CD4-positive, alpha-beta T cell treated with Interleukin-15 for 1 hour (primary cell): ENCODE measurements around the gene ERBB4.
"Not testable (repeated sequence)": the region's sequence is repeated elsewhere in the genome, so short reads cannot be mapped to it uniquely, and the experiment has no call there.

Source experiments
- DNase-seq: peaks from one replicate; pipeline ENCODE4 v3.0.0-alpha.2; 2020

ERBB4 gene

GRCh38 chr2:211664321-211664720 lies 874.3 kb downstream of the ERBB4 start:
- no peak for DNase-seq

- no peak for DNase-seq
These were observed 884.3 kb downstream of the ERBB4 start for GRCh38 chr2:211654211-211654780.

GRCh38 chr2:211652327-211652726 lies 886.3 kb downstream of the ERBB4 start:
- DNase-seq, result no peak

GRCh38 chr2:211649331-211649730 lies 889.3 kb downstream of the ERBB4 start:
- no peak for DNase-seq

- no peak for DNase-seq
These were observed 907.1 kb downstream of the ERBB4 start for GRCh38 chr2:211631503-211631902.

GRCh38 chr2:211623096-211623495 lies 915.5 kb downstream of the ERBB4 start:
- DNase-seq, result no peak

- no peak for DNase-seq
These were observed 917.6 kb downstream of the ERBB4 start for GRCh38 chr2:211620986-211621385.

- no peak for DNase-seq
These were observed 920.8 kb downstream of the ERBB4 start for GRCh38 chr2:211617803-211618202.

- no peak for DNase-seq
These were observed 927.0 kb downstream of the ERBB4 start for GRCh38 chr2:211611621-211612020.

- DNase-seq, result no peak
These were observed 927.5 kb downstream of the ERBB4 start for GRCh38 chr2:211611061-211611518.

GRCh38 chr2:211609127-211609526 lies 929.5 kb downstream of the ERBB4 start:
- DNase-seq, result no peak

GRCh38 chr2:211599146-211599545 lies 939.5 kb downstream of the ERBB4 start:
- DNase-seq, result no peak

- no peak for DNase-seq
These were observed 940.4 kb downstream of the ERBB4 start for GRCh38 chr2:211598238-211598637.

- not testable (repeated sequence) for DNase-seq
These were observed 946.6 kb downstream of the ERBB4 start for GRCh38 chr2:211592006-211592405.

GRCh38 chr2:211591426-211591825 lies 947.2 kb downstream of the ERBB4 start:
- DNase-seq, result no peak

- DNase-seq, result no peak
These were observed 970.2 kb downstream of the ERBB4 start for GRCh38 chr2:211568439-211568838.

- no peak for DNase-seq
These were observed 974.2 kb downstream of the ERBB4 start for GRCh38 chr2:211564441-211564840.

- DNase-seq, result no peak
These were observed 993.0 kb downstream of the ERBB4 start for GRCh38 chr2:211545582-211545981.

GRCh38 chr2:211534632-211535031 lies 1004.0 kb downstream of the ERBB4 start:
- DNase-seq, result no peak

GRCh38 chr2:211524248-211524647 lies 1014.4 kb downstream of the ERBB4 start:
- DNase-seq, result not testable (repeated sequence)

GRCh38 chr2:211516537-211516936 lies 1022.1 kb downstream of the ERBB4 start:
- no peak for DNase-seq

GRCh38 chr2:211514049-211514448 lies 1024.6 kb downstream of the ERBB4 start:
- DNase-seq, result no peak

- DNase-seq, result no peak
These were observed 1025.2 kb downstream of the ERBB4 start for GRCh38 chr2:211513446-211513845.

- no peak for DNase-seq
These were observed 1025.8 kb downstream of the ERBB4 start for GRCh38 chr2:211512806-211513205.

GRCh38 chr2:211503856-211504255 lies 1034.7 kb downstream of the ERBB4 start:
- DNase-seq, result no peak
